ENCODE results near the gene C11orf16. TPM values are rescaled to one million over a fixed set of nuclear protein-coding genes. Genes with fewer than 3 reads are reported as not detected.
A peak's percentile ranks its signal among the peaks of the same experiment; 100 is the strongest.

C11orf16 gene
- total and polyA plus RNA-seq, 2 donors (not counting 1 experiment from before 2014, with no cell fraction given), result not detected

GRCh38 chr11:8914661-8915018 lies 18.1 kb downstream of the C11orf16 start:
- Histone ChIP-seq H3K4me2 (ENCODE audit: extremely low read depth, insufficient read depth, low read length) (peak overlapping the region; percentile 61), H3K4me1 (ENCODE audit: control insufficient read depth, extremely low read depth, insufficient read depth, low read length) (peaks cover 13% of the 10 kb centered on the region)

GRCh38 chr11:8913961-8914660 lies 18.6 kb downstream of the C11orf16 start:
- H3K4me1 ChIP-seq (ENCODE audit: control insufficient read depth, extremely low read depth, insufficient read depth, low read length), result peaks cover 13% of the 10 kb centered on the region
- peak overlapping the region; percentile 14 for H3K27ac ChIP-seq (ENCODE audit: insufficient read depth, low read length)
- TF ChIP-seq EZH2 (IDR thresholded peaks at IDR 0.05; ENCODE audit: low read length, missing control alignments) (no peak), CTCF (conservative IDR thresholded peaks at IDR 0.05 in 1 of 2, IDR thresholded peaks at IDR 0.05 in 1 of 2; ENCODE audit: low read depth in 1 of 2, low read length in 2 of 2) (peak; percentile 77 to 81)
- peak overlapping the region; percentile 61 for H3K4me2 ChIP-seq (ENCODE audit: extremely low read depth, insufficient read depth, low read length)
- peak overlapping the region in 2 of 4 experiments; percentile 10 to 40 for H3K4me3 ChIP-seq (replicated peaks in 1 of 4; ENCODE audit: control extremely low read depth in 1 of 4, insufficient read depth in 1 of 4, low read depth in 3 of 4, low read length in 4 of 4)
- H3K36me3 ChIP-seq (ENCODE audit: control insufficient read depth, insufficient read depth, low read length), result no peaks in the 10 kb centered on the region
- no peak overlapping the region for H3K9ac ChIP-seq (ENCODE audit: insufficient read depth, low read length)
- H4K20me1 ChIP-seq (ENCODE audit: control insufficient read depth, extremely low read depth, insufficient read depth, low read length), result no peaks in the 10 kb centered on the region
- no peaks in the 10 kb centered on the region for H3K9me3 ChIP-seq (ENCODE audit: control insufficient read depth, insufficient read depth, low read depth, low read length)
- peak; percentile 43 to 54 for DNase-seq (ENCODE audit: low read depth in 2 of 2)
- H2AFZ ChIP-seq (ENCODE audit: low read length), result peak overlapping the region; percentile 5
- peaks cover 18% of the 10 kb centered on the region for H3K79me2 ChIP-seq (ENCODE audit: control insufficient read depth, insufficient read depth, low read length)
- H3K27me3 ChIP-seq (ENCODE audit: control insufficient read depth, insufficient read depth, low read length), result no peaks in the 10 kb centered on the region

More at GRCh38 chr11:8914661-8915018, 18.1 kb downstream of the C11orf16 start:
- no peak for TF ChIP-seq EZH2 (IDR thresholded peaks at IDR 0.05; ENCODE audit: low read length, missing control alignments)
- TF ChIP-seq CTCF (conservative IDR thresholded peaks at IDR 0.05 in 1 of 2, IDR thresholded peaks at IDR 0.05 in 1 of 2; ENCODE audit: low read depth in 1 of 2, low read length in 2 of 2), result no peak
- Histone ChIP-seq H3K79me2 (ENCODE audit: control insufficient read depth, insufficient read depth, low read length) (peaks cover 18% of the 10 kb centered on the region), H4K20me1 (ENCODE audit: control insufficient read depth, extremely low read depth, insufficient read depth, low read length) (no peaks in the 10 kb centered on the region), H3K27me3 (ENCODE audit: control insufficient read depth, insufficient read depth, low read length) (no peaks in the 10 kb centered on the region), H3K36me3 (ENCODE audit: control insufficient read depth, insufficient read depth, low read length) (no peaks in the 10 kb centered on the region), H3K9ac (ENCODE audit: insufficient read depth, low read length) (no peak overlapping the region), H3K27ac (ENCODE audit: insufficient read depth, low read length) (no peak overlapping the region), H2AFZ (ENCODE audit: low read length) (no peak overlapping the region), H3K4me3 (replicated peaks in 1 of 4; ENCODE audit: control extremely low read depth in 1 of 4, insufficient read depth in 1 of 4, low read depth in 3 of 4, low read length in 4 of 4) (peak overlapping the region in 1 of 4 experiments; percentile 40), H3K9me3 (ENCODE audit: control insufficient read depth, insufficient read depth, low read depth, low read length) (no peaks in the 10 kb centered on the region)
- no peak for DNase-seq (ENCODE audit: low read depth in 2 of 2)

- H3K9me3 ChIP-seq (ENCODE audit: control insufficient read depth, insufficient read depth, low read depth, low read length), result no peaks in the 10 kb centered on the region
- TF ChIP-seq EZH2 (IDR thresholded peaks at IDR 0.05; ENCODE audit: low read length, missing control alignments) (no peak), CTCF (conservative IDR thresholded peaks at IDR 0.05 in 1 of 2, IDR thresholded peaks at IDR 0.05 in 1 of 2; ENCODE audit: low read depth in 1 of 2, low read length in 2 of 2) (no peak)
- H3K36me3 ChIP-seq (ENCODE audit: control insufficient read depth, insufficient read depth, low read length), result no peaks in the 10 kb centered on the region
- H2AFZ ChIP-seq (ENCODE audit: low read length), result peak within 1 kb of the TSS; percentile 72
- H3K9ac ChIP-seq (ENCODE audit: insufficient read depth, low read length), result peak within 1 kb of the TSS; percentile 82
- H3K27ac ChIP-seq (ENCODE audit: insufficient read depth, low read length), result peak within 1 kb of the TSS; percentile 69
- H3K4me2 ChIP-seq (ENCODE audit: extremely low read depth, insufficient read depth, low read length), result peak within 1 kb of the TSS; percentile 86
- peaks cover 18% of the 10 kb centered on the region for H3K79me2 ChIP-seq (ENCODE audit: control insufficient read depth, insufficient read depth, low read length)
- no peaks in the 10 kb centered on the region for H3K27me3 ChIP-seq (ENCODE audit: control insufficient read depth, insufficient read depth, low read length)
- H3K4me3 ChIP-seq (replicated peaks in 1 of 4; ENCODE audit: control extremely low read depth in 1 of 4, insufficient read depth in 1 of 4, low read depth in 3 of 4, low read length in 4 of 4), result peak within 1 kb of the TSS; percentile 71 to 89 (median 84)
- H4K20me1 ChIP-seq (ENCODE audit: control insufficient read depth, extremely low read depth, insufficient read depth, low read length), result no peaks in the 10 kb centered on the region
- DNase-seq (ENCODE audit: low read depth in 2 of 2), result peak; percentile 95
- H3K4me1 ChIP-seq (ENCODE audit: control insufficient read depth, extremely low read depth, insufficient read depth, low read length), result peaks cover 9% of the 10 kb centered on the region
Measured at GRCh38 chr11:8911029-8911823, 21.5 kb downstream of the C11orf16 start, which contains the start of gene AKIP1. Gene AKIP1 (plus strand): TSS chr11:8911189. CDS start chr11:8911450, 261 bp downstream.
